ENCODE results near the gene TMEM165.

- no peak for TF ChIP-seq POLR2A (IDR thresholded peaks at IDR 0.05; ENCODE audit: low read depth, low read length)
- no peak for TF ChIP-seq RFX5 (IDR thresholded peaks at IDR 0.05; ENCODE audit: low read depth, low read length)
- no peak for TF ChIP-seq CTCF (conservative IDR thresholded peaks at IDR 0.05; ENCODE audit: low read depth, low read length)
- TF ChIP-seq CHD1 (IDR thresholded peaks at IDR 0.05; ENCODE audit: low read depth, low read length) = no peak
- TF ChIP-seq USF2 (IDR thresholded peaks at IDR 0.05; ENCODE audit: low read depth, low read length) = no peak
- TF ChIP-seq CEBPB (IDR thresholded peaks at IDR 0.05; ENCODE audit: low read depth, low read length) = no peak
- no peak for TF ChIP-seq FOS (IDR thresholded peaks at IDR 0.05; ENCODE audit: low read depth, low read length)
- no peak for TF ChIP-seq MXI1 (IDR thresholded peaks at IDR 0.05; ENCODE audit: borderline replicate concordance, low read depth, low read length)
- no peak for TF ChIP-seq MAZ (IDR thresholded peaks at IDR 0.05; ENCODE audit: borderline replicate concordance, low read depth, low read length)
- no peak for TF ChIP-seq NFE2L2 (IDR thresholded peaks at IDR 0.05; ENCODE audit: low read depth, low read length)
- TF ChIP-seq BHLHE40 (IDR thresholded peaks at IDR 0.05; ENCODE audit: low read depth, low read length) = no peak
- no peak for TF ChIP-seq RCOR1 (IDR thresholded peaks at IDR 0.05; ENCODE audit: insufficient replicate concordance, low read length)
- TF ChIP-seq ELK1 (IDR thresholded peaks at IDR 0.05; ENCODE audit: borderline replicate concordance, low read depth, low read length) = no peak
Observed at GRCh38 chr4:55466001-55466400, 70.2 kb downstream of the TMEM165 start.
